OCI-LY3 (cell line): ENCODE results near the gene MED25.

Source experiments
- CTCF ChIP-seq: fragments of 200-600, 300-600 bp; sonication (generic); IDR thresholded peaks from 2 replicates; pipeline ENCODE4 v1.5.1; 2014; ENCODE audit warnings: antibody characterized with exemption, low read length, low read depth
- EZH2phosphoT487 ChIP-seq: fragments of 200-600 bp; shearing (Covaris generic); IDR thresholded peaks from 2 replicates; pipeline ENCODE4 v1.6.1; 2018; ENCODE audit warnings: antibody characterized with exemption, mixed run types, low read depth

- TF ChIP-seq CTCF (no peak), EZH2phosphoT487 (no peak)
Observed at GRCh38 chr19:49803529-49803856, 14.6 kb upstream of the MED25 start.
